Activated CD4-positive, alpha-beta memory T cell treated with anti-CD3 and anti-CD28 coated beads, Interleukin-2, amount 10 ng/mL, durations not matched to agents 7 days and 5 days (primary cell): ENCODE results near the gene INPP5F. TPM values are rescaled to one million over a fixed set of nuclear protein-coding genes. Genes with fewer than 3 reads are reported as not detected.

Experiments used
- CTCF ChIA-PET: fragments of 350-600 bp; sonication (Branson Sonifier 250); formaldehyde crosslinking; loops from one replicate; lab custom pipeline; 2021; ENCODE audit warnings: antibody characterized with exemption, inconsistent platforms; lab: Charles Lee
- POLR2A ChIA-PET: fragments of 350-600 bp; sonication (Branson Sonifier 250); formaldehyde crosslinking; loops from one replicate; lab custom pipeline; 2021; ENCODE audit warnings: antibody characterized with exemption; lab: Charles Lee
- DNase-seq: peaks from one replicate; pipeline ENCODE4 v3.0.0-alpha.2; 2020
- H3K27ac Mint-ChIP-seq: one replicate; pipeline ENCODE4 v1.8.0; 2021; ENCODE audit warnings: mild to moderate bottlenecking, mixed read lengths
- H3K27me3 Mint-ChIP-seq: one replicate; pipeline ENCODE4 v1.8.0; 2021; ENCODE audit warnings: mixed read lengths
- H3K36me3 Mint-ChIP-seq: one replicate; pipeline ENCODE4 v1.8.0; 2021; ENCODE audit warnings: low read depth, mixed read lengths
- H3K4me1 Mint-ChIP-seq: one replicate; pipeline ENCODE4 v1.8.0; 2021; ENCODE audit warnings: mixed read lengths
- H3K4me3 Mint-ChIP-seq: one replicate; pipeline ENCODE4 v1.8.0; 2021; ENCODE audit warnings: mild to moderate bottlenecking, mixed read lengths
- H3K9me3 Mint-ChIP-seq: one replicate; pipeline ENCODE4 v1.8.0; 2021; ENCODE audit warnings: mixed read lengths
- total RNA-seq, 2 experiments: library from RNA; stranded (reverse); gene quantifications; one replicate each; pipeline ENCODE4 v1.2.3, GENCODE V29; 2021

Gene INPP5F
- total RNA-seq, 2 experiments from 2014 or later: 11.8 to 15.0 TPM

DNA sequence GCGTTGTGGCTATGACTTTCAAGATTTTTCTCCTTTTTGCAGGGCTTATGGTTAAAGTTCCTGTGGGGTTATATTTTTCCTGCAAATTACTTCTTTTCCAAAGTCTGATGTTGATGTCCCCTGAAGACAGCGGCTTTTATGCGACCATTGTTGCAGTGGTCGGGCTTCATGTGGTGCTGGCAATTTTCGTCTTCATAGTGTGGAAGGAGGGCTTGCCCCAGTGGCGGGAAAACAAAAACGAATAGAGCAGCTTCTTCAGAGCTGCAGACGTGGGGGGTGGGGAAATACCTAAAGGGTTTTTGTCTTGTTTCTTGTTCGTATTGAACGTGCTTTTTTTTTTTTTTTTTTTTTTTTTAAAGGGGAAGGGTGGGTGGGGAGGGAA lies 93.0 kb downstream of the INPP5F start:
- Mint-ChIP-seq H3K36me3 (peaks cover 12% of the 10 kb centered on the region), H3K4me3 (no peak overlapping the region), H3K9me3 (no peaks in the 10 kb centered on the region), H3K27me3 (no peaks in the 10 kb centered on the region), H3K4me1 (no peaks in the 10 kb centered on the region), H3K27ac (no peak overlapping the region)
- no peak for DNase-seq
- POLR2A ChIA-PET: interaction anchor here (0.6 kb wide), 1 partner anchor 53 kb away, joined by 4 read pairs; no protein-coding TSS in a partner anchor
- CTCF ChIA-PET: no interaction called here

DNA sequence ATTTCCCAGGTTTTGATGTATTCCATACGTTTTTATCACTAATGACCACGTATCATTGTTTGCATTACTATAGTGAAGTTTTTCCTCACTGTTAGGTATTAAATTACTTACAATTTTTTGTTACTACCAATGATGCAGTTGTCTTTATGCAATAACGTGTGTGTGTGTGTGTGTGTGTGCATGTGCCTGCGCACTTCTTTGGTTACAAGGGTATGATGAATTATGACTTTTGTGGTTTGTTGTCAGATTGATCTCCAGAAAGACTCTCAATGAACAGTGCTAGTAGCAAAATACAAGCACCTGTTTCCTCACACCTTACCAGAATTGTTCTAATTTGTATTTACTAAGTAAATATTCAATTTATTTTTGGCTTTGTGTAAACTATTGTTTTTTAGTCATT lies 95.3 kb downstream of the INPP5F start:
- Mint-ChIP-seq H3K9me3 (no peaks in the 10 kb centered on the region), H3K27me3 (no peaks in the 10 kb centered on the region), H3K36me3 (peaks cover 19% of the 10 kb centered on the region), H3K4me3 (no peak overlapping the region), H3K4me1 (no peaks in the 10 kb centered on the region), H3K27ac (no peak overlapping the region)
- DNase-seq: no peak
- POLR2A ChIA-PET: no interaction called here
- CTCF ChIA-PET: no interaction called here

DNA sequence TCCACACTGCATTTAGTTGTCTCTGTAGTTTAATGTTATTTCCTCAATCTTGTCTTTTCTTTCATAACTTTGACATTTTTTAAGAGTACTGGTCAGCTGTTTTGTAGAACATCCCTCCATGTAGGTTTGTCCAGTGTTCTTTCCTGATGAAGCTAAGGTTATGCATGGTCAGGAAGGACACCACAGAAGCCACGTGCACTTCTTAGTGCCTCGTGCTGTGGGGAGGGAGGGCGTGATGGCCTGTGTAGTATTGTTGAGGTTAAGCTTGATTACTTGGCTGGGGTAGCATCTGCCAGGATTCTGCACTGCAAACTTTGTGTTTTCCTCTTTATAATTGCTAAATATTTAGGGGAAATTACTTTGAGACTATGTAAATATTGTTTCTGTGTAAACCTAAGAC lies 98.4 kb downstream of the INPP5F start:
- H3K9me3 Mint-ChIP-seq: no peaks in the 10 kb centered on the region
- DNase-seq: no peak
- peaks cover 44% of the 10 kb centered on the region for H3K36me3 Mint-ChIP-seq
- no peaks in the 10 kb centered on the region for H3K27me3 Mint-ChIP-seq
- H3K27ac Mint-ChIP-seq: no peak overlapping the region
- no peak overlapping the region for H3K4me3 Mint-ChIP-seq
- POLR2A ChIA-PET: no interaction called here
- no peaks in the 10 kb centered on the region for H3K4me1 Mint-ChIP-seq
- CTCF ChIA-PET: no interaction called here

DNA sequence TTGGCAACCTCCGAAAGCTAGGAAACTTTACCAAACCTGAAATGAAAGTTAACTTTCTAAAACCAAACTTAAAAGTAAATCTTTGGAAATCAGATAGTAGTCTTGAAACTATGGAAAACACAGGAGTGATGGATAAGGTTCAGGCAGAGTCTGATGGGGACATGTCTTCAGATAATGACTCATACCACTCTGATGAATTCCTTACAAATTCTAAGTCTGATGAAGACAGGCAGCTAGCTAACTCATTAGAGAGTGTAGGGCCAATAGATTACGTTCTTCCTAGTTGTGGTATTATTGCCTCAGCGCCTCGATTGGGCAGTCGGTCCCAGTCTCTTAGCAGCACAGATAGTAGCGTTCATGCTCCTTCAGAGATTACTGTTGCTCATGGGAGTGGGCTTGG lies 100.9 kb downstream of the INPP5F start:
- CTCF ChIA-PET: no interaction called here
- H3K4me3 Mint-ChIP-seq: no peak overlapping the region
- no peak for DNase-seq
- no peak overlapping the region for H3K27ac Mint-ChIP-seq
- POLR2A ChIA-PET: no interaction called here
- no peaks in the 10 kb centered on the region for H3K9me3 Mint-ChIP-seq
- H3K27me3 Mint-ChIP-seq: no peaks in the 10 kb centered on the region
- no peaks in the 10 kb centered on the region for H3K4me1 Mint-ChIP-seq
- peaks cover 61% of the 10 kb centered on the region for H3K36me3 Mint-ChIP-seq

DNA sequence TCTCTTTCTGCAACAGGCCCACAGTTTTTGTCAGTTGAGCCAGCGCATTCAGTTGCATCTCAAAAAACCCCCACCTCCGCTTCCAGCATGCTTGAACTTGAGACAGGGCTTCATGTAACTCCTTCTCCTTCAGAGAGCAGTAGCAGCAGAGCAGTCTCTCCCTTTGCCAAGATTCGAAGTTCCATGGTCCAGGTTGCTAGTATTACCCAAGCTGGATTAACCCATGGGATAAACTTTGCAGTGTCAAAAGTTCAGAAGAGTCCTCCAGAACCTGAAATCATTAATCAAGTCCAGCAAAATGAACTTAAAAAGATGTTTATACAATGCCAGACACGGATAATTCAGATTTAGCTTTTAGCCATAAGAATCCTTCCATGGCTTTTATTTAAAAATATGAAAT lies 101.6 kb downstream of the INPP5F start:
- ChIA-PET POLR2A (no interaction called here), CTCF (interaction anchor here (1.0 kb wide), 1 partner anchor 32 kb away, joined by 3 read pairs; no protein-coding TSS in a partner anchor)
- Mint-ChIP-seq H3K27me3 (no peaks in the 10 kb centered on the region), H3K27ac (no peak overlapping the region), H3K9me3 (no peaks in the 10 kb centered on the region), H3K4me3 (no peak overlapping the region), H3K4me1 (no peaks in the 10 kb centered on the region), H3K36me3 (peaks cover 67% of the 10 kb centered on the region)
- no peak for DNase-seq

DNA sequence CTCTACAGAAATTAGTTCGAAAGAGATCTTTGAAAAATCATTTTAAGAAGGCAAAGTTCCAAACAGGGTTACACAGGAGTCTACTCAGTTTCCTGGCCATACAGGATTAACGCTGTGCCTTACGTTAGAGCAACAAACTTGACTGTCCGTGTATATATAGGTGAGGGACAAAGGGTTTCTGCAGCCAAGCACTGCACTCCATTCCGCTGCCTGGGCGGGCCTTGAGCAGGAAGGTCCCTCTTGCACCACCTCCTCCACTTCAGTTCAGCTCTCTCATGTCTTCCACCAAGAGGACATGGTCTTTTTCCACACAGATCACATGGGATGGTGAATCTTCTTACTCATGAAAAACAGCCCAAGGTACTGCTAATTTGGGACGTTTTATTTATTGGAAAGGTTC lies 103.6 kb downstream of the INPP5F start:
- H3K4me3 Mint-ChIP-seq: no peak overlapping the region
- ChIA-PET POLR2A (no interaction called here), CTCF (interaction anchor here (0.5 kb wide), 2 partner anchors 8 to 1261 kb away, joined by 4 to 6 read pairs; no protein-coding TSS in a partner anchor)
- peaks cover 3% of the 10 kb centered on the region for H3K9me3 Mint-ChIP-seq
- peaks cover 81% of the 10 kb centered on the region for H3K36me3 Mint-ChIP-seq
- no peak overlapping the region for H3K27ac Mint-ChIP-seq
- no peak for DNase-seq
- peaks cover 14% of the 10 kb centered on the region for H3K4me1 Mint-ChIP-seq
- H3K27me3 Mint-ChIP-seq: no peaks in the 10 kb centered on the region

DNA sequence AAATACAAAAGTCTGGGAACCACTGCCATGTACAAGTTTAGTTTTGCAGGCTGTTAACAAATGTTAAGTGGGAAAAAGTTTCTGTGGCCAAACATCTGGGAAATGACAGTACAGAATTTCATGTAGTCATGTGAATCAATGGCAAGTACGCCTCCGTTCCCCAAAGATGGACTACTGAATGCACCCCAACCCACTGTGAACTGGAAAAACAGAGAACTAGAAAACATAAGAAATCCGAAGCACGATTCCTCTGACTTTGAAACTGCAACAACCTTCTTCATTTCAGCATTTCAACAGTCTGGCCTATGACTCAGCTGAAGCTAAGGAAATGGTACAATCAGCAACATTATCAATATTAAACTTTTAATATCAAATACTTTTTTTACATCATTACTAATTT lies 105.0 kb downstream of the INPP5F start:
- no peaks in the 10 kb centered on the region for H3K27me3 Mint-ChIP-seq
- H3K4me3 Mint-ChIP-seq: no peak overlapping the region

DNA sequence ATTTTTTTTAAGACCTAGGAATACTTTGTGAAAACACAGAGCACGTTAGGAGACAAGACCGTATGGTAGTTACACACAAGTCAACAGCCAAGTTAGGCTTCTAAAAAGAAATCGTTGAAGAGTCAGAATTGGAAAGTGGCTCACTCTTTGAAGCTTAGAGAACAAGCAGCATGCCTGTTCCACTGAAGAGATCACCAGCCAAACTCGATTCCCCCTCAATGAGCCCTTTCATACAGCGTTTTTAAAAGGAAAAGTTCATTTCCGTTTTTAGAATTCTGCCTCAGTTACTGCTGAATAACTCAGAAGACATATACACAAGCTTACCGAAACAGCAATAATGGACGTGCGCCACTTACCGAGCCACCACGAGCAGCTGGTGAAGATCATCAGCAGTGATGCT lies 105.8 kb downstream of the INPP5F start:
- peaks cover 4% of the 10 kb centered on the region for H3K9me3 Mint-ChIP-seq
- no peak overlapping the region for H3K4me3 Mint-ChIP-seq
- H3K27ac Mint-ChIP-seq: no peak overlapping the region
- ChIA-PET POLR2A (no interaction called here), CTCF (interaction anchor here (1.2 kb wide), 1 partner anchor 81 kb away, joined by 4 read pairs; no protein-coding TSS in a partner anchor)
- no peaks in the 10 kb centered on the region for H3K27me3 Mint-ChIP-seq
- DNase-seq: no peak
- peaks cover 91% of the 10 kb centered on the region for H3K36me3 Mint-ChIP-seq
- peaks cover 27% of the 10 kb centered on the region for H3K4me1 Mint-ChIP-seq

More for the DNA sequence above, 105.0 kb downstream of the INPP5F start:
- H3K4me1 Mint-ChIP-seq: peaks cover 23% of the 10 kb centered on the region
- H3K36me3 Mint-ChIP-seq: peaks cover 87% of the 10 kb centered on the region
- no peak overlapping the region for H3K27ac Mint-ChIP-seq
- DNase-seq: no peak
- ChIA-PET CTCF (interaction anchor here (0.6 kb wide), 1 partner anchor 32 kb away, joined by 7 read pairs; no protein-coding TSS in a partner anchor), POLR2A (no interaction called here)
- peaks cover 4% of the 10 kb centered on the region for H3K9me3 Mint-ChIP-seq

DNA sequence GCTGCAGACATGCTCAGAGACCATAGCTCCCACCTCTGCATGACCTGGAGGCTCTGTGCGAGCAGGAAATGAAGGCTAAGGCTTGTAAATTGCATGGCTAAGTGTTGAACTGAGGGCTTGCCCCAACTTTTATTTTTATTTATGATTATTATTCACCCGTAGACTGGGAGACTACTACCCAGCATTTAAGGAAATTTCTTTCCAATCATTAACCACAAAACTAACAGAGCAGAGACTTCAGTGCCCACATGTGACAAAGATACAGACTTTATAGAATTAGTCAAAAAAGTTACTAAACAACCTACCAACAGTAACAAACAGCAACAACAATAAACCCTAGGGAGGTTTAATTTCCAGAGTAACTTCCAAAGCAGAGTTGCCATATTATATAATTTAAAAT lies 107.1 kb downstream of the INPP5F start:
- DNase-seq: no peak
- ChIA-PET CTCF (interaction anchor here (1.2 kb wide), 1 partner anchor 82 kb away, joined by 4 read pairs; no protein-coding TSS in a partner anchor), POLR2A (no interaction called here)
- Mint-ChIP-seq H3K27ac (no peak overlapping the region), H3K27me3 (no peaks in the 10 kb centered on the region), H3K4me1 (peaks cover 38% of the 10 kb centered on the region), H3K36me3 (peaks cover 91% of the 10 kb centered on the region), H3K9me3 (peaks cover 4% of the 10 kb centered on the region), H3K4me3 (no peak overlapping the region)

DNA sequence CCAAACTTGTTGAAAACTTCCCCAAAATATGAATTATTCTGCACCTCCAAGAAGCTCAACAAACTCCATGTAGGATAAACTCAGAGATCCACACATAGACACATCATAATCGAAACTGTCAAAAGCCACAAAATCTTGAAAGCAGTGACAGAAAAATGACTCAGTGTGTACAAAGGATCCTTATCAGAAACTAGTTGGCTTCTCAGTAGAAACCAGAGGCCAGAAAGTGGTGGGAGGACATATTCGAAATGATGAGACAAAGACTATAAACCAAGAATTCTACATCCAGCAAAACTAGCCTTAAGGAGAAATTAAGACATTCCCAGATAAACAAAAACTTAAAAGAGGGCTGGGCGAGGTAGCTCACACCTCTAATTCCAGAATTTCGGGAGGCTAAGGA lies 108.3 kb downstream of the INPP5F start:
- no peak overlapping the region for H3K4me3 Mint-ChIP-seq
- no peak for DNase-seq
- H3K9me3 Mint-ChIP-seq: peaks cover 4% of the 10 kb centered on the region
- no peaks in the 10 kb centered on the region for H3K27me3 Mint-ChIP-seq
- peak overlapping the region; percentile 42 for H3K27ac Mint-ChIP-seq
- peaks cover 91% of the 10 kb centered on the region for H3K36me3 Mint-ChIP-seq
- peaks cover 39% of the 10 kb centered on the region for H3K4me1 Mint-ChIP-seq
- ChIA-PET POLR2A (no interaction called here), CTCF (no interaction called here)

DNA sequence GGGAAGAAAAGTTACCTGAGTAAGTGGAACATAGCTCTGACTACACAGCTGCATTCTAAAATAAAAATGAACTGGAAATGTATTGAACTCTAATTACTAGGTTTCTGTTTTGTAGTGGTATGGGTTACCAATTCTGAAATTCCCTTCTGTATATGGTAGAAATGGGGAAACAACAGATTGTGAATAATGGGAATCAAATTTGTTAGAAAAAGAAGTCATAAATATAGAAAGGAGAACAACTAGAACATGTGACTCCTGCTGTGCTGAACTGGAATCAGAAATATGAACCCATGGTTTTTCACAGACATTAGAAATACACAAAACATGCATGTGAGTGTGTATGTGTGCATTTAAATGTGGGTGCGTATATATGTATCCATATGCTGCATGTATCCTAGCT lies 119.8 kb downstream of the INPP5F start:
- H3K27me3 Mint-ChIP-seq: no peaks in the 10 kb centered on the region
- H3K4me1 Mint-ChIP-seq: no peaks in the 10 kb centered on the region
- POLR2A ChIA-PET: no interaction called here
- H3K36me3 Mint-ChIP-seq: peaks cover 77% of the 10 kb centered on the region
- CTCF ChIA-PET: interaction anchor here (1.0 to 2.5 kb wide), 2 partner anchors 14 to 159 kb away, joined by 4 to 8 read pairs; no protein-coding TSS in a partner anchor
- no peaks in the 10 kb centered on the region for H3K9me3 Mint-ChIP-seq
- H3K4me3 Mint-ChIP-seq: no peak overlapping the region
- no peak overlapping the region for H3K27ac Mint-ChIP-seq
- DNase-seq: no peak

DNA sequence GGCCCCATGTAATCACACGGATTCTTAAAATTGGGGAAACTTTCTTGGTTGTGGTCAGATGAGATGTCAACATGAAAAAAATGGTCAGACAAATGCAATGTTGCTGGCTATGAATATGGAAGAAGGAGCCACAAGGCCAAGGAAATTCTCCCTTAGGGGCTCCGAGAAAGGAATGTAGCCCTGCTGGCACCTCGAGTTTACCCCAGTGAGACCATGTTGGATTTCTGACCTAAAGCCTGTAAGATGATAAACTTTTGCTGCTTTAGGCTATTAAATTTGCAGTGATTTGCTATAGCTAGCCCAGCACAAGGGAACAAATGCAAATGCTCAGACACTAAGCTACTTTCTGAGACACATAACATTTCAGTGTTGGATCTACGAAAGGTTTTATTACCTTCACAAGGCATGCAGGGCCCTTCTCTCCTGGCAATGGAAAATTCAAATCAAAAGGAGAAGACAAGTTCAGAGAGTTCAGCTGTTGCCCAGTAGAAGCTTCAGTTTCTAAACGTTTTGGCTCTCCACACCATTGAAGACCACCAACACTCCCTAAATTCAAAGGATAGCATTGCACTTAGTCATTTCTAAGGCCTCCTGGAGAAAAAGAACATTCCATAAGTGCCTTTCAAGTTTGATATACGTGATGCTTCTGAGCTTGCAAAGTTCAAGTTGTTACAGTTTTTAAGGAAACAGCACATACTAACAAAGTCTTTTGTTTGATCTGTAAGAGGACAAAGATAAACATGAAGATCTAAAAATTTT lies 123.4 kb downstream of the INPP5F start:
- no peak overlapping the region for H3K27ac Mint-ChIP-seq
- H3K9me3 Mint-ChIP-seq: no peaks in the 10 kb centered on the region
- CTCF ChIA-PET: interaction anchor here (1.0 to 1.9 kb wide), 2 partner anchors 10 to 99 kb away, joined by 4 to 7 read pairs; no protein-coding TSS in a partner anchor
- POLR2A ChIA-PET: no interaction called here
- no peaks in the 10 kb centered on the region for H3K4me1 Mint-ChIP-seq
- peaks cover 63% of the 10 kb centered on the region for H3K36me3 Mint-ChIP-seq
- H3K4me3 Mint-ChIP-seq: no peak overlapping the region
- H3K27me3 Mint-ChIP-seq: no peaks in the 10 kb centered on the region
- DNase-seq: no peak

DNA sequence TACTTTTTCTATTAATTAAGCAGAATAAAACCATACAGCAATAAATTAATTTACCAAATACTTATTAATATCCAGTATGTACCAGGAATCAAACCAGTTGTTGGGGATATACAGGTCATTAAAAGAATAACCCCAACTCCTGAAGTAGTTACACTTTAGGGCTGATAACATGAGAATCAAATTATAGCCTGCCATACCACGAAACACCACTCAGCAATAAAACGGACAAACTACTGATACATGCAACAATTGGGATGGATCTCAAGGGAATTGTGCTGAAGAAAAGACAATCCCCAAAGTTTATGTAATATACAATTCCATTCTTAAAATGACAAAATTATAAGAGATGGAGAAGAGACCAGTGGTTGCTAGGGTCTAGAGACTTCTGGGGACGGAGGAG lies 124.1 kb downstream of the INPP5F start:
- H3K27ac Mint-ChIP-seq: no peak overlapping the region
- ChIA-PET POLR2A (no interaction called here), CTCF (interaction anchor here (0.7 to 1.9 kb wide), 3 partner anchors 9 to 1444 kb away, joined by 4 to 7 read pairs (median 5); no protein-coding TSS in a partner anchor)
- DNase-seq: no peak
- no peaks in the 10 kb centered on the region for H3K9me3 Mint-ChIP-seq
- no peaks in the 10 kb centered on the region for H3K27me3 Mint-ChIP-seq
- no peaks in the 10 kb centered on the region for H3K4me1 Mint-ChIP-seq
- no peak overlapping the region for H3K4me3 Mint-ChIP-seq
- peaks cover 57% of the 10 kb centered on the region for H3K36me3 Mint-ChIP-seq
